A549 (cell line): ENCODE measurements around the gene PRDM2.

Experiments
- CEBPB ChIP-seq, 2 experiments: fragments of >200 bp in 1 of 2; sonication (Bioruptor Twin) in 1 of 2; formaldehyde crosslinking in 1 of 2; IDR thresholded peaks; 2 replicates each; pipeline ENCODE4 v1.6.1; 2012 to 2016
- EP300 ChIP-seq, 2 experiments: fragments of >200 bp; sonication (Bioruptor Twin); formaldehyde crosslinking; IDR thresholded peaks; 2 replicates in 1 of 2; 3 replicates in 1 of 2; pipeline ENCODE4 v1.6.1; 2016 to 2017
- POLR2A ChIP-seq: IDR thresholded peaks from 2 replicates; pipeline ENCODE4 v1.6.1; 2012; ENCODE audit warnings: mild to moderate bottlenecking, low read length
- RCOR1 ChIP-seq: fragments of 150-350 bp; IDR thresholded peaks from 2 replicates; pipeline ENCODE4 v1.6.1; 2014; ENCODE audit warnings: antibody characterized with exemption, low read length, low read depth
- RNF2 ChIP-seq: fragments of 200-600 bp; sonication (generic); IDR thresholded peaks from 2 replicates; pipeline ENCODE4 v1.6.1; 2016; ENCODE audit warnings: low read depth, mild to moderate bottlenecking, antibody characterized with exemption, moderate library complexity, borderline replicate concordance
- TF ChIP-seq, protein P1 (sequence below): fragments of >200 bp; sonication (Bioruptor Twin); formaldehyde crosslinking; IDR thresholded peaks from 3 replicates; pipeline ENCODE4 v1.5.1; 2016
- TF ChIP-seq, protein P2 (sequence below): fragments of 450-650 bp; IDR thresholded peaks from 2 replicates; pipeline ENCODE4 v1.6.1; 2014; ENCODE audit warnings: antibody characterized with exemption

DNA sequence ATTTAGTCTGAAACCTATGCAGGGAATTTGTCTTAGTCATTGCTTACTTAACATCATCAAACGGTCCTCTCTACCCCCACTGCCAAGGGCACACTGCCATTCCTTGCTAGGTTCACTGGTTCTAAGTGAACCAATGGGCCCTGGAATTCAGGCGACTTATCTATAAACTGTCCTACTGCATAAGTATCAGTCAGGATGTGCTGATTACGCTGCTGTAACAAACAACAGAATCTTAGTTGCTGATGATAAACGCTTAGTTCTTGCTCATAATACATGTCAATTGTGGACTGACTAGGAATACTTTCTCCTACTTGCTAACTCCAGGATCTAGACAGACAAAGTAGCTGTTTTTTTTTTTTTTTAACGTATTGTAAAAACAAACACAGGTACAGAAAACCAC is 136.1 kb downstream of the PRDM2 start:
- TF ChIP-seq, protein P1, sequence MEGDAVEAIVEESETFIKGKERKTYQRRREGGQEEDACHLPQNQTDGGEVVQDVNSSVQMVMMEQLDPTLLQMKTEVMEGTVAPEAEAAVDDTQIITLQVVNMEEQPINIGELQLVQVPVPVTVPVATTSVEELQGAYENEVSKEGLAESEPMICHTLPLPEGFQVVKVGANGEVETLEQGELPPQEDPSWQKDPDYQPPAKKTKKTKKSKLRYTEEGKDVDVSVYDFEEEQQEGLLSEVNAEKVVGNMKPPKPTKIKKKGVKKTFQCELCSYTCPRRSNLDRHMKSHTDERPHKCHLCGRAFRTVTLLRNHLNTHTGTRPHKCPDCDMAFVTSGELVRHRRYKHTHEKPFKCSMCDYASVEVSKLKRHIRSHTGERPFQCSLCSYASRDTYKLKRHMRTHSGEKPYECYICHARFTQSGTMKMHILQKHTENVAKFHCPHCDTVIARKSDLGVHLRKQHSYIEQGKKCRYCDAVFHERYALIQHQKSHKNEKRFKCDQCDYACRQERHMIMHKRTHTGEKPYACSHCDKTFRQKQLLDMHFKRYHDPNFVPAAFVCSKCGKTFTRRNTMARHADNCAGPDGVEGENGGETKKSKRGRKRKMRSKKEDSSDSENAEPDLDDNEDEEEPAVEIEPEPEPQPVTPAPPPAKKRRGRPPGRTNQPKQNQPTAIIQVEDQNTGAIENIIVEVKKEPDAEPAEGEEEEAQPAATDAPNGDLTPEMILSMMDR, result no peak
- no peak for TF ChIP-seq POLR2A
- no peak for TF ChIP-seq EP300 (IDR thresholded peaks at IDR 0.05)
- no peak for TF ChIP-seq CEBPB (IDR thresholded peaks at IDR 0.05)
- TF ChIP-seq RNF2, result no peak
- TF ChIP-seq, protein P2, sequence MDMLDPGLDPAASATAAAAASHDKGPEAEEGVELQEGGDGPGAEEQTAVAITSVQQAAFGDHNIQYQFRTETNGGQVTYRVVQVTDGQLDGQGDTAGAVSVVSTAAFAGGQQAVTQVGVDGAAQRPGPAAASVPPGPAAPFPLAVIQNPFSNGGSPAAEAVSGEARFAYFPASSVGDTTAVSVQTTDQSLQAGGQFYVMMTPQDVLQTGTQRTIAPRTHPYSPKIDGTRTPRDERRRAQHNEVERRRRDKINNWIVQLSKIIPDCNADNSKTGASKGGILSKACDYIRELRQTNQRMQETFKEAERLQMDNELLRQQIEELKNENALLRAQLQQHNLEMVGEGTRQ, result no peak
- no peak for TF ChIP-seq RCOR1
